A549 (cell line): Measurements from ENCODE around the gene BRF1.
A peak's percentile ranks its signal among the peaks of the same experiment; 100 is the strongest.

Experiments
- BHLHE40 ChIP-seq: IDR thresholded peaks from 2 replicates; pipeline ENCODE4 v1.6.1; 2012; ENCODE audit warnings: low read depth, low read length, inconsistent platforms
- CEBPB ChIP-seq, 2 experiments: fragments of >200 bp in 1 of 2; sonication (Bioruptor Twin) in 1 of 2; formaldehyde crosslinking in 1 of 2; IDR thresholded peaks; 2 replicates each; pipeline ENCODE4 v1.6.1; 2012 to 2016
- CHD4 ChIP-seq: fragments of 200-600 bp; sonication (generic); IDR thresholded peaks from 2 replicates; pipeline ENCODE4 v1.6.1; 2016; ENCODE audit warnings: antibody characterized with exemption, mild to moderate bottlenecking, borderline replicate concordance
- CTCF ChIP-seq: fragments of >200 bp; sonication (Bioruptor Twin); formaldehyde crosslinking; IDR thresholded peaks from 3 replicates; pipeline ENCODE4 v1.5.1; 2016
- EP300 ChIP-seq, 2 experiments: fragments of >200 bp; sonication (Bioruptor Twin); formaldehyde crosslinking; IDR thresholded peaks; 2 replicates in 1 of 2; 3 replicates in 1 of 2; pipeline ENCODE4 v1.6.1; 2016 to 2017
- NR3C1 ChIP-seq: fragments of >200 bp; sonication (Bioruptor Twin); formaldehyde crosslinking; IDR thresholded peaks from 3 replicates; pipeline ENCODE4 v1.6.1; 2017
- POLR2AphosphoS2 ChIP-seq: conservative IDR thresholded peaks from 2 replicates; pipeline ENCODE4 v1.6.1; 2012; ENCODE audit warnings: low read length, improper control_type of control experiment, inconsistent platforms
- RFX5 ChIP-seq: fragments of 450-650 bp; IDR thresholded peaks from 2 replicates; pipeline ENCODE4 v1.7.1; 2014; ENCODE audit warnings: antibody characterized with exemption, mild to moderate bottlenecking, moderate library complexity
- SMC3 ChIP-seq: fragments of >200 bp; sonication (Bioruptor Twin); formaldehyde crosslinking; IDR thresholded peaks from 3 replicates; pipeline ENCODE4 v1.6.1; 2018; ENCODE audit warnings: inconsistent platforms
- ZFP36 ChIP-seq: fragments of 450-650 bp; IDR thresholded peaks from 2 replicates; pipeline ENCODE4 v1.6.1; 2014; ENCODE audit warnings: borderline replicate concordance; ENCODE audit not compliant: partially characterized antibody
- TF ChIP-seq, protein P1 (sequence below): IDR thresholded peaks from 2 replicates; pipeline ENCODE4 v1.6.1; 2012
- TF ChIP-seq, protein P2 (sequence below): fragments of 200-600 bp; sonication (generic); IDR thresholded peaks from 2 replicates; pipeline ENCODE4 v1.6.1; 2016; ENCODE audit warnings: antibody characterized with exemption, mild to moderate bottlenecking, moderate library complexity

GRCh38 chr14:105258846-105259245, 42.0 kb downstream of the BRF1 start:
- TF ChIP-seq CTCF (no peak), CHD4 (no peak), NR3C1 (no peak), SMC3 (no peak), EP300 (IDR thresholded peaks at IDR 0.05) (no peak), RFX5 (no peak), CEBPB (IDR thresholded peaks at IDR 0.05) (no peak), BHLHE40 (peak; percentile 63), POLR2AphosphoS2 (no peak), ZFP36 (no peak)
- TF ChIP-seq, protein P1, sequence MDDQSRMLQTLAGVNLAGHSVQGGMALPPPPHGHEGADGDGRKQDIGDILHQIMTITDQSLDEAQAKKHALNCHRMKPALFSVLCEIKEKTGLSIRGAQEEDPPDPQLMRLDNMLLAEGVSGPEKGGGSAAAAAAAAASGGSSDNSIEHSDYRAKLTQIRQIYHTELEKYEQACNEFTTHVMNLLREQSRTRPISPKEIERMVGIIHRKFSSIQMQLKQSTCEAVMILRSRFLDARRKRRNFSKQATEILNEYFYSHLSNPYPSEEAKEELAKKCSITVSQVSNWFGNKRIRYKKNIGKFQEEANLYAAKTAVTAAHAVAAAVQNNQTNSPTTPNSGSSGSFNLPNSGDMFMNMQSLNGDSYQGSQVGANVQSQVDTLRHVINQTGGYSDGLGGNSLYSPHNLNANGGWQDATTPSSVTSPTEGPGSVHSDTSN: no peak
- TF ChIP-seq, protein P2, sequence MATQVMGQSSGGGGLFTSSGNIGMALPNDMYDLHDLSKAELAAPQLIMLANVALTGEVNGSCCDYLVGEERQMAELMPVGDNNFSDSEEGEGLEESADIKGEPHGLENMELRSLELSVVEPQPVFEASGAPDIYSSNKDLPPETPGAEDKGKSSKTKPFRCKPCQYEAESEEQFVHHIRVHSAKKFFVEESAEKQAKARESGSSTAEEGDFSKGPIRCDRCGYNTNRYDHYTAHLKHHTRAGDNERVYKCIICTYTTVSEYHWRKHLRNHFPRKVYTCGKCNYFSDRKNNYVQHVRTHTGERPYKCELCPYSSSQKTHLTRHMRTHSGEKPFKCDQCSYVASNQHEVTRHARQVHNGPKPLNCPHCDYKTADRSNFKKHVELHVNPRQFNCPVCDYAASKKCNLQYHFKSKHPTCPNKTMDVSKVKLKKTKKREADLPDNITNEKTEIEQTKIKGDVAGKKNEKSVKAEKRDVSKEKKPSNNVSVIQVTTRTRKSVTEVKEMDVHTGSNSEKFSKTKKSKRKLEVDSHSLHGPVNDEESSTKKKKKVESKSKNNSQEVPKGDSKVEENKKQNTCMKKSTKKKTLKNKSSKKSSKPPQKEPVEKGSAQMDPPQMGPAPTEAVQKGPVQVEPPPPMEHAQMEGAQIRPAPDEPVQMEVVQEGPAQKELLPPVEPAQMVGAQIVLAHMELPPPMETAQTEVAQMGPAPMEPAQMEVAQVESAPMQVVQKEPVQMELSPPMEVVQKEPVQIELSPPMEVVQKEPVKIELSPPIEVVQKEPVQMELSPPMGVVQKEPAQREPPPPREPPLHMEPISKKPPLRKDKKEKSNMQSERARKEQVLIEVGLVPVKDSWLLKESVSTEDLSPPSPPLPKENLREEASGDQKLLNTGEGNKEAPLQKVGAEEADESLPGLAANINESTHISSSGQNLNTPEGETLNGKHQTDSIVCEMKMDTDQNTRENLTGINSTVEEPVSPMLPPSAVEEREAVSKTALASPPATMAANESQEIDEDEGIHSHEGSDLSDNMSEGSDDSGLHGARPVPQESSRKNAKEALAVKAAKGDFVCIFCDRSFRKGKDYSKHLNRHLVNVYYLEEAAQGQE: no peak
